GM21786 (cell line): ENCODE measurements around the gene LGALS3BP.

Source experiments
- ATAC-seq: cut with Tn5 transposase; IDR thresholded peaks from one replicate; pipeline ENCODE4 v1.9.1; 2021; ENCODE audit not compliant: unreplicated experiment

Gene LGALS3BP

GRCh38 chr17:78940708-78941107, 39.0 kb downstream of the LGALS3BP start:
- no peak for ATAC-seq

- ATAC-seq = no peak
Measured at GRCh38 chr17:78940258-78940657, 39.5 kb downstream of the LGALS3BP start.

- ATAC-seq = no peak
Measured at GRCh38 chr17:78939615-78940014, 40.1 kb downstream of the LGALS3BP start.

- no peak for ATAC-seq
Measured at GRCh38 chr17:78937561-78937960, 42.2 kb downstream of the LGALS3BP start.

- ATAC-seq = no peak
Measured at GRCh38 chr17:78935419-78936323, 44.1 kb downstream of the LGALS3BP start.

GRCh38 chr17:78934681-78935418, 44.9 kb downstream of the LGALS3BP start:
- ATAC-seq = no peak

- no peak for ATAC-seq
Measured at GRCh38 chr17:78933959-78934568, 45.7 kb downstream of the LGALS3BP start.

- ATAC-seq = no peak
Measured at GRCh38 chr17:78933025-78933958, 46.4 kb downstream of the LGALS3BP start.

- no peak for ATAC-seq
Measured at GRCh38 chr17:78929908-78930775, 49.6 kb downstream of the LGALS3BP start.

- no peak for ATAC-seq
Measured at GRCh38 chr17:78925662-78926555, 53.8 kb downstream of the LGALS3BP start.

GRCh38 chr17:78925234-78925633, 54.5 kb downstream of the LGALS3BP start, which contains the start of gene TIMP2:
TSS of gene TIMP2 (minus strand) at chr17:78925387. CDS start at chr17:78925088, 299 bp downstream.
- no peak for ATAC-seq

- no peak for ATAC-seq
Measured at GRCh38 chr17:78924481-78925151, 55.1 kb downstream of the LGALS3BP start.

GRCh38 chr17:78923660-78924453, 55.9 kb downstream of the LGALS3BP start:
- ATAC-seq = no peak

- ATAC-seq = no peak
Measured at GRCh38 chr17:78922816-78923498, 56.8 kb downstream of the LGALS3BP start.

- ATAC-seq = no peak
Measured at GRCh38 chr17:78921437-78921971, 58.2 kb downstream of the LGALS3BP start.
